Liver (tissue), 9 donors: Measurements from ENCODE around the gene TPRKB. TPM values are rescaled to one million over a fixed set of nuclear protein-coding genes. Genes with fewer than 3 reads are reported as not detected.
A peak's percentile ranks its signal among the peaks of the same experiment; 100 is the strongest.

ENCODE experiments used
- DNase-seq: peaks from one replicate; pipeline ENCODE4 v3.0.0-alpha.2; 2017; ENCODE audit warnings: low spot score
- H3K27ac ChIP-seq, 2 donors: one replicate each; pipeline ENCODE4 v1.7.0; 2013; ENCODE audit warnings: inconsistent platforms in 2 of 2, low read length in 2 of 2, control low read depth in 1 of 2, low read depth in 1 of 2, mild to moderate bottlenecking in 1 of 2
- H3K27me3 ChIP-seq, 4 donors: one replicate each; pipeline versions ENCODE4 v1.6.1 to v1.7.0; 2013; ENCODE audit warnings: low read length in 3 of 4, inconsistent platforms in 1 of 4, mild to moderate bottlenecking in 1 of 4, moderate library complexity in 1 of 4; ENCODE audit not compliant: control insufficient read depth in 4 of 4, insufficient read depth in 4 of 4
- H3K36me3 ChIP-seq, 4 donors: one replicate each; pipeline versions ENCODE4 v1.6.1 to v1.7.0; 2013; ENCODE audit warnings: low read length in 3 of 4, mild to moderate bottlenecking in 3 of 4, low read depth in 1 of 4, moderate library complexity in 1 of 4; ENCODE audit not compliant: control insufficient read depth in 4 of 4, insufficient read depth in 3 of 4
- H3K4me1 ChIP-seq, 4 donors: one replicate each; pipeline versions ENCODE4 v1.6.1 to v1.7.0; 2013; ENCODE audit warnings: low read length in 3 of 4, mild to moderate bottlenecking in 3 of 4, moderate library complexity in 1 of 4; ENCODE audit not compliant: control insufficient read depth in 4 of 4, insufficient read depth in 4 of 4
- H3K4me3 ChIP-seq, 3 donors: one replicate each; pipeline versions ENCODE4 v1.6.1 to v1.7.0; 2013; ENCODE audit warnings: low read length in 3 of 3, control low read depth in 1 of 3, low read depth in 1 of 3, mild to moderate bottlenecking in 1 of 3
- H3K9ac ChIP-seq, 2 donors: one replicate each; pipeline ENCODE4 v1.7.0; 2013; ENCODE audit warnings: low read length in 2 of 2, mild to moderate bottlenecking in 2 of 2, moderate library complexity in 2 of 2, control low read depth in 1 of 2, low read depth in 1 of 2
- H3K9me3 ChIP-seq, 4 donors: one replicate each; pipeline versions ENCODE4 v1.6.1 to v1.7.0; 2013; ENCODE audit warnings: low read length in 3 of 4; ENCODE audit not compliant: control insufficient read depth in 4 of 4
- EGR1 ChIP-seq, 2 donors: IDR thresholded peaks; 2 replicates each; pipeline ENCODE4 v1.6.1; 2016 to 2018; ENCODE audit warnings: antibody characterized with exemption in 2 of 2, low read depth in 2 of 2
- FOXA1 ChIP-seq: IDR thresholded peaks from 2 replicates; pipeline ENCODE4 v1.6.1; 2016; ENCODE audit warnings: antibody characterized with exemption
- FOXA2 ChIP-seq: IDR thresholded peaks from 2 replicates; pipeline ENCODE4 v1.6.1; 2016; ENCODE audit warnings: antibody characterized with exemption
- GABPA ChIP-seq, 2 donors: IDR thresholded peaks in 1 of 2; conservative IDR thresholded peaks in 1 of 2; 2 replicates each; pipeline ENCODE4 v1.6.1; 2016; ENCODE audit warnings: antibody characterized with exemption in 2 of 2, mild to moderate bottlenecking in 1 of 2, moderate library complexity in 1 of 2
- HNF4A ChIP-seq, 2 donors: conservative IDR thresholded peaks; 2 replicates each; pipeline ENCODE4 v1.6.1; 2016; ENCODE audit warnings: antibody characterized with exemption in 2 of 2, mild to moderate bottlenecking in 2 of 2
- HNF4G ChIP-seq: IDR thresholded peaks from 2 replicates; pipeline ENCODE4 v1.6.1; 2016; ENCODE audit warnings: antibody characterized with exemption
- JUND ChIP-seq, 2 donors: IDR thresholded peaks; 2 replicates each; pipeline ENCODE4 v1.6.1; 2016; ENCODE audit warnings: antibody characterized with exemption in 2 of 2
- NR2F2 ChIP-seq: IDR thresholded peaks from 2 replicates; pipeline ENCODE4 v1.6.1; 2016; ENCODE audit warnings: antibody characterized with exemption
- RAD21 ChIP-seq, 2 donors: IDR thresholded peaks; 2 replicates each; pipeline ENCODE4 v1.6.1; 2016; ENCODE audit warnings: antibody characterized with exemption in 2 of 2, mild to moderate bottlenecking in 2 of 2
- RXRA ChIP-seq, 2 donors: IDR thresholded peaks; 2 replicates each; pipeline ENCODE4 v1.6.1; 2017 to 2018; ENCODE audit warnings: antibody characterized with exemption in 2 of 2, mild to moderate bottlenecking in 1 of 2
- SP1 ChIP-seq: IDR thresholded peaks from 2 replicates; pipeline ENCODE4 v1.6.1; 2018; ENCODE audit warnings: antibody characterized with exemption, mild to moderate bottlenecking
- TAF1 ChIP-seq: conservative IDR thresholded peaks from 2 replicates; pipeline ENCODE4 v1.6.1; 2016; ENCODE audit warnings: antibody characterized with exemption, mild to moderate bottlenecking
- YY1 ChIP-seq: IDR thresholded peaks from 2 replicates; pipeline ENCODE4 v1.6.1; 2016; ENCODE audit warnings: antibody characterized with exemption, mild to moderate bottlenecking
- WGBS: extraction: QIAGEN DNeasy Blood & Tissue Kit; methylation state at CpG from one replicate; pipeline ENCODE4 v1.1.7; 2013; 5-methylcytosine and 5-hydroxymethylcytosine counted together
- polyA plus RNA-seq, 2 donors: library from polyadenylated mRNA; stranded (reverse) in 1 of 2; unstranded in 1 of 2; fragments of 200-250 nt in 1 of 2; fragments of >200 nt in 1 of 2; fragmentation: Nextera tagmentation in 1 of 2; extraction: Ambion mirVana in 1 of 2; gene quantifications; one replicate each; pipeline versions ENCODE4 v1.2.1 to v1.2.3, GENCODE V29; 2013 to 2015
- total RNA-seq, 2 donors: library from RNA; depleted of rRNA; stranded (reverse); fragments of >200 nt; gene quantifications; one replicate each; pipeline ENCODE4 v1.2.3, GENCODE V29; 2014
- TF ChIP-seq, protein P1 (sequence below): IDR thresholded peaks from 2 replicates; pipeline ENCODE4 v1.6.1; 2016; ENCODE audit warnings: antibody characterized with exemption, mild to moderate bottlenecking
- TF ChIP-seq, protein P2 (sequence below): IDR thresholded peaks from 2 replicates; pipeline ENCODE4 v1.6.1; 2016; ENCODE audit warnings: antibody characterized with exemption
- TF ChIP-seq, protein P3 (sequence below): fragments of 150-350 bp; IDR thresholded peaks from 2 replicates; pipeline ENCODE4 v1.5.1; 2017; ENCODE audit warnings: improper control_type of control experiment, low read depth, low read length; ENCODE audit not compliant: missing input control
- TF ChIP-seq, protein P4 (sequence below): IDR thresholded peaks from 2 replicates; pipeline ENCODE4 v1.6.1; 2016; ENCODE audit warnings: antibody characterized with exemption
- TF ChIP-seq, protein P5 (sequence below): IDR thresholded peaks from 2 replicates; pipeline ENCODE4 v1.6.1; 2016; ENCODE audit warnings: antibody characterized with exemption
- donor health status: healthy.
- donor health status: healthy.
- donor health status: healthy.
- donor health status: healthy.
- donor health status: healthy.

TPRKB gene
- total and polyA plus RNA-seq, 4 donors = 16.2 to 27.7 (median 17.0) TPM

DNA sequence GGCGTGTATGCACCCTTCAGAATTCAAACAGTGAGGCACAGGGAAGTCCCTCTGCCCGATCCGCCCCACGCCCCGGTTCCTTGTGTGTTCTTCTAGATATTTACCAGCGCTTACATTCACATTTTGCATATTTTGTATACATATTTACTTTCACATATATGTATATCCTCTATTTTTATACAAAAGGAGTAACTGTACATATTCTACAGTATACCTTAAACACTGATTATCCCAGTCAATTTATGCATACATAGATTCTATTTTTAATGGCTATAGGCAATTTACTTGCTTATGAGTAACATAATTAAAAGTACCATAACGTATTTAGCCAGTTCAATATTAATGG, 43.1 kb upstream of the TPRKB start:
- no peak overlapping the region for H3K27ac ChIP-seq
- no peak for TF ChIP-seq HNF4G
- TF ChIP-seq RAD21 (IDR thresholded peaks at IDR 0.05) = no peak
- no peak for TF ChIP-seq FOXA2
- TF ChIP-seq SP1 = no peak
- TF ChIP-seq, protein P1, sequence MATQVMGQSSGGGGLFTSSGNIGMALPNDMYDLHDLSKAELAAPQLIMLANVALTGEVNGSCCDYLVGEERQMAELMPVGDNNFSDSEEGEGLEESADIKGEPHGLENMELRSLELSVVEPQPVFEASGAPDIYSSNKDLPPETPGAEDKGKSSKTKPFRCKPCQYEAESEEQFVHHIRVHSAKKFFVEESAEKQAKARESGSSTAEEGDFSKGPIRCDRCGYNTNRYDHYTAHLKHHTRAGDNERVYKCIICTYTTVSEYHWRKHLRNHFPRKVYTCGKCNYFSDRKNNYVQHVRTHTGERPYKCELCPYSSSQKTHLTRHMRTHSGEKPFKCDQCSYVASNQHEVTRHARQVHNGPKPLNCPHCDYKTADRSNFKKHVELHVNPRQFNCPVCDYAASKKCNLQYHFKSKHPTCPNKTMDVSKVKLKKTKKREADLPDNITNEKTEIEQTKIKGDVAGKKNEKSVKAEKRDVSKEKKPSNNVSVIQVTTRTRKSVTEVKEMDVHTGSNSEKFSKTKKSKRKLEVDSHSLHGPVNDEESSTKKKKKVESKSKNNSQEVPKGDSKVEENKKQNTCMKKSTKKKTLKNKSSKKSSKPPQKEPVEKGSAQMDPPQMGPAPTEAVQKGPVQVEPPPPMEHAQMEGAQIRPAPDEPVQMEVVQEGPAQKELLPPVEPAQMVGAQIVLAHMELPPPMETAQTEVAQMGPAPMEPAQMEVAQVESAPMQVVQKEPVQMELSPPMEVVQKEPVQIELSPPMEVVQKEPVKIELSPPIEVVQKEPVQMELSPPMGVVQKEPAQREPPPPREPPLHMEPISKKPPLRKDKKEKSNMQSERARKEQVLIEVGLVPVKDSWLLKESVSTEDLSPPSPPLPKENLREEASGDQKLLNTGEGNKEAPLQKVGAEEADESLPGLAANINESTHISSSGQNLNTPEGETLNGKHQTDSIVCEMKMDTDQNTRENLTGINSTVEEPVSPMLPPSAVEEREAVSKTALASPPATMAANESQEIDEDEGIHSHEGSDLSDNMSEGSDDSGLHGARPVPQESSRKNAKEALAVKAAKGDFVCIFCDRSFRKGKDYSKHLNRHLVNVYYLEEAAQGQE = no peak
- TF ChIP-seq HNF4A (conservative IDR thresholded peaks at IDR 0.05) = no peak
- TF ChIP-seq YY1 = no peak
- H3K36me3 ChIP-seq = peaks cover 5 to 10% (median 7%) of the 10 kb centered on the region in 4 donors
- H3K9me3 ChIP-seq = no peaks in the 10 kb centered on the region
- no peak for DNase-seq
- H3K4me1 ChIP-seq = peaks cover 0 to 13% (median 9%) of the 10 kb centered on the region in 4 donors
- no peak overlapping the region for H3K4me3 ChIP-seq
- H3K27me3 ChIP-seq = no peaks in the 10 kb centered on the region
- 4% methylated on average over 7 of the region's 7 CpGs for WGBS
- no peak overlapping the region for H3K9ac ChIP-seq

DNA sequence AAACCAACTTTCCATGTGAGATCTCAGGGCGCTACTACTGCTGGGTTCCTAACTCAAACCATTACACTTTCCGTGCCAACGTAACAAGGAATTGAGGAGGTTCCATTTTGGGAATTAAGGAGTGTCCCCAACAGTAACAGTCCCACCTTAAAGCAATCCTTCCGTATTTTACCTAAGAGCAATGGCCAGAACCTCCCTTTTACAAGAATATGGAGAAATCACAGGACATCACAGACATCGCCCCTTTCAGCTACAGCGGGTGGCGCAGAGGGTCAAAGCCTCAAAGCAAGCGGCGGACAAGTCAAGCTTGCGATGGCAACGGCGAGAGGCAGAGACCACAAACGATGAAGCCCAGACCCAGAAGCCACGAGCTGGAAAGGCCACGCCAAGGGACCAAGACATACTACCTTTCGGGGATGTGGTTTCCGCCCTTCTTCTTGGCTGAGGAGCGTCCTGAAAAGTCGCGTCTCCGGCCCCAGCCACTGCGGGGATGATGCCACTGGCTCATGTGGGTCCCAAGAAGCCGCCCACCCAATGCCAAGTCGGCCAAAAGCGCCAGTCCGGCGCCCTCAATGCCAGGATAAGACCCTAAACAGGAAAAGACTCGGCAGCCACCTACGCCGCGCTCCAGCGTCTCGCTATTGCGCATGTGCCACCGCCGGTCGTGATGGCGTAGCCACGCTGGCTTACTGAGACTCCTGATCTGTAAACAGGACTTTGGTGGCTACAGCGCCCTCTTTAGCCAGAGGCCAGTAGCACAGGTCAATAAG, 42.5 kb upstream of the TPRKB start, which contains the start of gene DUSP11:
DUSP11 (minus strand) TSS at position 637 of the 770 bp plus-strand sequence; CDS start at position 508, 129 bp downstream.
- peak; percentile 97 for DNase-seq
- no peak for TF ChIP-seq HNF4G
- TF ChIP-seq, protein P1 = peak; percentile 51
- TF ChIP-seq FOXA2 = peak; percentile 96
- TF ChIP-seq, protein P2, sequence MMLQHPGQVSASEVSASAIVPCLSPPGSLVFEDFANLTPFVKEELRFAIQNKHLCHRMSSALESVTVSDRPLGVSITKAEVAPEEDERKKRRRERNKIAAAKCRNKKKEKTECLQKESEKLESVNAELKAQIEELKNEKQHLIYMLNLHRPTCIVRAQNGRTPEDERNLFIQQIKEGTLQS = no peak
- TF ChIP-seq RAD21 (IDR thresholded peaks at IDR 0.05) = peak; percentile 89
- TF ChIP-seq YY1 = peak; percentile 90
- TF ChIP-seq EGR1 (IDR thresholded peaks at IDR 0.05; ENCODE audit: low read depth in 2 of 2) = peak in 1 of 2 donors; percentile 22
- peak; percentile 71 for TF ChIP-seq NR2F2
- peak; percentile 95 for TF ChIP-seq FOXA1
- TF ChIP-seq, protein P3, sequence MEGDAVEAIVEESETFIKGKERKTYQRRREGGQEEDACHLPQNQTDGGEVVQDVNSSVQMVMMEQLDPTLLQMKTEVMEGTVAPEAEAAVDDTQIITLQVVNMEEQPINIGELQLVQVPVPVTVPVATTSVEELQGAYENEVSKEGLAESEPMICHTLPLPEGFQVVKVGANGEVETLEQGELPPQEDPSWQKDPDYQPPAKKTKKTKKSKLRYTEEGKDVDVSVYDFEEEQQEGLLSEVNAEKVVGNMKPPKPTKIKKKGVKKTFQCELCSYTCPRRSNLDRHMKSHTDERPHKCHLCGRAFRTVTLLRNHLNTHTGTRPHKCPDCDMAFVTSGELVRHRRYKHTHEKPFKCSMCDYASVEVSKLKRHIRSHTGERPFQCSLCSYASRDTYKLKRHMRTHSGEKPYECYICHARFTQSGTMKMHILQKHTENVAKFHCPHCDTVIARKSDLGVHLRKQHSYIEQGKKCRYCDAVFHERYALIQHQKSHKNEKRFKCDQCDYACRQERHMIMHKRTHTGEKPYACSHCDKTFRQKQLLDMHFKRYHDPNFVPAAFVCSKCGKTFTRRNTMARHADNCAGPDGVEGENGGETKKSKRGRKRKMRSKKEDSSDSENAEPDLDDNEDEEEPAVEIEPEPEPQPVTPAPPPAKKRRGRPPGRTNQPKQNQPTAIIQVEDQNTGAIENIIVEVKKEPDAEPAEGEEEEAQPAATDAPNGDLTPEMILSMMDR = peak; percentile 95
- peak; percentile 69 to 82 for TF ChIP-seq HNF4A (conservative IDR thresholded peaks at IDR 0.05)
- TF ChIP-seq GABPA (IDR thresholded peaks at IDR 0.05 in 1 of 2, conservative IDR thresholded peaks at IDR 0.05 in 1 of 2) = peak in 1 of 2 donors; percentile 81
- peak; percentile 50 to 67 for TF ChIP-seq RXRA (IDR thresholded peaks at IDR 0.05)
- no peak for TF ChIP-seq TAF1
- TF ChIP-seq SP1 = peak; percentile 72
- TF ChIP-seq, protein P4, sequence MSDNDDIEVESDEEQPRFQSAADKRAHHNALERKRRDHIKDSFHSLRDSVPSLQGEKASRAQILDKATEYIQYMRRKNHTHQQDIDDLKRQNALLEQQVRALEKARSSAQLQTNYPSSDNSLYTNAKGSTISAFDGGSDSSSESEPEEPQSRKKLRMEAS = peak; percentile 84
- TF ChIP-seq, protein P5, sequence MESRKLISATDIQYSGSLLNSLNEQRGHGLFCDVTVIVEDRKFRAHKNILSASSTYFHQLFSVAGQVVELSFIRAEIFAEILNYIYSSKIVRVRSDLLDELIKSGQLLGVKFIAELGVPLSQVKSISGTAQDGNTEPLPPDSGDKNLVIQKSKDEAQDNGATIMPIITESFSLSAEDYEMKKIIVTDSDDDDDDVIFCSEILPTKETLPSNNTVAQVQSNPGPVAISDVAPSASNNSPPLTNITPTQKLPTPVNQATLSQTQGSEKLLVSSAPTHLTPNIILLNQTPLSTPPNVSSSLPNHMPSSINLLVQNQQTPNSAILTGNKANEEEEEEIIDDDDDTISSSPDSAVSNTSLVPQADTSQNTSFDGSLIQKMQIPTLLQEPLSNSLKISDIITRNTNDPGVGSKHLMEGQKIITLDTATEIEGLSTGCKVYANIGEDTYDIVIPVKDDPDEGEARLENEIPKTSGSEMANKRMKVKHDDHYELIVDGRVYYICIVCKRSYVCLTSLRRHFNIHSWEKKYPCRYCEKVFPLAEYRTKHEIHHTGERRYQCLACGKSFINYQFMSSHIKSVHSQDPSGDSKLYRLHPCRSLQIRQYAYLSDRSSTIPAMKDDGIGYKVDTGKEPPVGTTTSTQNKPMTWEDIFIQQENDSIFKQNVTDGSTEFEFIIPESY = no peak
- TF ChIP-seq JUND (IDR thresholded peaks at IDR 0.05) = no peak
- Histone ChIP-seq H3K9me3 (no peaks in the 10 kb centered on the region), H3K36me3 (peaks cover 5 to 13% (median 9%) of the 10 kb centered on the region in 4 donors), H3K9ac (peak within 1 kb of the TSS; percentile 51 to 72), H3K4me3 (peak within 1 kb of the TSS; percentile 66 to 80 (median 74)), H3K4me1 (peaks cover 0 to 13% (median 9%) of the 10 kb centered on the region in 4 donors), H3K27me3 (no peaks in the 10 kb centered on the region), H3K27ac (peak within 1 kb of the TSS; percentile 82 to 83)
- under 1% methylated on average over 40 of the region's 40 CpGs for WGBS
